Measurements from ENCODE around the gene TPCN1.

Gene TPCN1

DNA sequence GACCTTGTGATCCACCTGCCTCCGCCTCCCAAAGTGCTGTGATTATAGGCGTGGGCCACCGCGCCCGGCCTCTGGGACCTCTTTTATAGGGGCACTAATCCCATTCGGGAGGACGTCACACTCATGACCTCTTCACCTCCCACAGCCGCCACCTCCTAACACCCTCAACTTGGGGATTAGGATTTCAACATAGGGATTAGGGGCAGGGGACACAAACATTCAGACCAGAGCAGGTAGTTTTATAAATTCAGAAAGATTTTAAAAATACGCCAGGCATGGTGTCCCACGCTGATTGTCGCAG, 49.4 kb downstream of the TPCN1 start:
- TF ChIP-seq, protein P1, sequence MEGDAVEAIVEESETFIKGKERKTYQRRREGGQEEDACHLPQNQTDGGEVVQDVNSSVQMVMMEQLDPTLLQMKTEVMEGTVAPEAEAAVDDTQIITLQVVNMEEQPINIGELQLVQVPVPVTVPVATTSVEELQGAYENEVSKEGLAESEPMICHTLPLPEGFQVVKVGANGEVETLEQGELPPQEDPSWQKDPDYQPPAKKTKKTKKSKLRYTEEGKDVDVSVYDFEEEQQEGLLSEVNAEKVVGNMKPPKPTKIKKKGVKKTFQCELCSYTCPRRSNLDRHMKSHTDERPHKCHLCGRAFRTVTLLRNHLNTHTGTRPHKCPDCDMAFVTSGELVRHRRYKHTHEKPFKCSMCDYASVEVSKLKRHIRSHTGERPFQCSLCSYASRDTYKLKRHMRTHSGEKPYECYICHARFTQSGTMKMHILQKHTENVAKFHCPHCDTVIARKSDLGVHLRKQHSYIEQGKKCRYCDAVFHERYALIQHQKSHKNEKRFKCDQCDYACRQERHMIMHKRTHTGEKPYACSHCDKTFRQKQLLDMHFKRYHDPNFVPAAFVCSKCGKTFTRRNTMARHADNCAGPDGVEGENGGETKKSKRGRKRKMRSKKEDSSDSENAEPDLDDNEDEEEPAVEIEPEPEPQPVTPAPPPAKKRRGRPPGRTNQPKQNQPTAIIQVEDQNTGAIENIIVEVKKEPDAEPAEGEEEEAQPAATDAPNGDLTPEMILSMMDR (IDR thresholded peaks at IDR 0.05; ENCODE audit: extremely low read depth, insufficient read depth, missing control alignments) = no peak
- in situ Hi-C loops (cut with MboI; ENCODE audit: low pct_unique_long_range_greater_than_20kb, low sequenced_read_pairs, unreplicated experiment) = no loop called here
- DNase-seq (ENCODE audit: low spot score) = no peak

DNA sequence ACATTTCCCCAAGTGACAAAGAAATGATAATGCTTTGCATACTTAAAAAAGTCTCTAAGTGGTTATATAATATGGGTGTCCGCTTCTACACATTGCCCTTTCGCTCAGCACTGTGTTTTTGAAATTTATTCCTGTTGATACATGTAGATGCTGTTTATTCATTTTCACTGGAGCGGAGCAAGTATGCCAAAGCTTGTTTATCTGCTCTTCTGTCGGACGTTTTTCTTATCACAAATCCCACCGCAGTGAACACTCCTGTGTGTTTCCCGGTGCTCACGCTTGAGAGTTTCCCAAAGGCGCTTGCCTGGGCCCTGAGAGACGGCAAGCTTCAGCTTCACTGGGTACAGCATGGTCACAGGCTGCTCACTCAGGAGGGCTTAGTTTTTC, 50.2 kb downstream of the TPCN1 start:
- in situ Hi-C loops (cut with MboI; ENCODE audit: low pct_unique_long_range_greater_than_20kb, low sequenced_read_pairs, unreplicated experiment) = no loop called here
- TF ChIP-seq, protein P1 (IDR thresholded peaks at IDR 0.05; ENCODE audit: extremely low read depth, insufficient read depth, missing control alignments) = no peak
- no peak for DNase-seq (ENCODE audit: low spot score)

DNA sequence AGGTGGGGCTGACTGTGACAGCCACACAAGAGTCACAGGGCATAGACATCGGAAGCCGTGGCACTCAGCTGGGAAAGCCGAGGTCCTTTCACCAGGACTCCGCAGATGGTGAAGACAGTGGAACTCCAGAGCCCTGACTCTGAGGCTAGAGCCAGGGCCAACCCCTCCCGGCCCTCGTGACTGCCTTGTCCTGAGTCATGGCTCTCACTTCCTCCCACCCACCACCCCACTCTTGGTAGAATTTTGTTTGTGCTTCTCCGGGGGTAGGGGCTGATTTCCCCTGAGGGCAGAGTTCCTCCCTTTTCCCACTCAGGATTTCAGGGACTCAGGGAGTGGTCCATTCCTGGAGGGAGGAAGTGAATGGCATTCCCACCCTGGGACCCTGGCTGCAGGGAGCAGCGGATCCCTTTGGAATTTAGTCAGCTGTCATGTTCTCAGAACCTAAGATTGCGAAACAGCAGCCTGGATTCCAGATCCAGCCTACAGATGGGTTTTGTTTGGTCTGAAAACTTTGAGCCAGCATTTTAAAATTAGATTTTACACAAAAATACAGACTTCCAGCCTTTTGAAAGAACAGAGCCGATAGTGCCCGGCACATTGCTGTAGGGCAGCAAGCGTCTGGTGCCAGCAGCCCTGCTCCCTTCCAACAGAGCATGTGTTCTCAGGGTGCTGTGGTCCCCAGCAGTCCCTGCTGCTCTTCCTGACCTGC, 50.7 kb downstream of the TPCN1 start:
- in situ Hi-C loops (cut with MboI; ENCODE audit: low pct_unique_long_range_greater_than_20kb, low sequenced_read_pairs, unreplicated experiment) = no loop called here
- TF ChIP-seq, protein P1 (IDR thresholded peaks at IDR 0.05; ENCODE audit: extremely low read depth, insufficient read depth, missing control alignments) = no peak
- DNase-seq (ENCODE audit: low spot score) = no peak

DNA sequence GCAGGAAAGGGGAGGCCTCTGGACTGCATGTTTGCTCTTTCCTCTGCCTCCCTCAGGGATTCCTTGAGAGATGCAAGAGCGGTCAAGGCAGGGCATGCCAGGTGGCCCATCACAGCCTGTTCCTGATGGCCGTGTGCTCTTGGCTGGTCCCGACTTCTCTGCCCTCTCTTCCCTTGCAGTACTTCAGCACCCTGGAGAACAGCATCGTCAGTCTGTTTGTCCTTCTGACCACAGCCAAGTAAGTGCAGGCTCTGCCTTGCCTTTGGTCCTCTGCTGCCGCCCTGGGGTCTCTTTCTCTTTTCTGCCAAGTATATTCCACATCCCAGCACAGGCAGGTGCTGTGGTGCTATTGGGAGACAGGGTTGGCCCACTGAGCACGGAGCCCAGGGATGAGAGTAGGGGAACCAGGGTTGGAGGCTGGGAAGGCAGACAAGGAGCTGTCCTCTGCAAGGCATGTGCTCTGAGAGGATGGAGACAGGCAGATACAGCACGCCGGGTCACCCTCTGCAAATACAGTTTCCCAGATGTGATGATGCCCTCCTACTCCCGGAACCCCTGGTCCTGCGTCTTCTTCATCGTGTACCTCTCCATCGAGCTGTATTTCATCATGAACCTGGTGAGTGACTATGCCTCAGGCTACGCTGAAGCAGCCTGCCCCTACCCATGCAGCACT, 51.9 kb downstream of the TPCN1 start:
- no peak for DNase-seq (ENCODE audit: low spot score)
- TF ChIP-seq, protein P1 (IDR thresholded peaks at IDR 0.05; ENCODE audit: extremely low read depth, insufficient read depth, missing control alignments) = no peak
- in situ Hi-C loops (cut with MboI; ENCODE audit: low pct_unique_long_range_greater_than_20kb, low sequenced_read_pairs, unreplicated experiment) = no loop called here

DNA sequence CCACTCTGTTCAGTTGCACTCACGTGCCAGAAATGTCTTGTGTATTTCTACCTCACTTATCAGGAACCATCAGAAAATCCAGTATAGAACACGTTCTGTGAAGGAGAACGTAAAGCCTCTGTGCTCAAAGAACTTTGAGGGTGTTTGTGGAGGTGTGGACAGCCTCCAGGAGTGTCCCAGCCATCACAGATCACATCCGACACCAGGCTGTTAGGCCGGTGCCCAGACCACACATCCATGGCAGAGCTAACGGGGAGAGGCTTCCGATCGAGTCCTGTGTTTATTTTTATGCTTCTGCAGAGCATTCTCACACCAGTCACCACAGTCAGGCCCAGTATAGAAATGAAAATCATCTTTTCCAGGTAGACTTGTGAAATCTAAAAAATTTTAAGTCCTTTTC, 53.6 kb downstream of the TPCN1 start:
- TF ChIP-seq, protein P1 (IDR thresholded peaks at IDR 0.05; ENCODE audit: extremely low read depth, insufficient read depth, missing control alignments) = no peak
- in situ Hi-C loops (cut with MboI; ENCODE audit: low pct_unique_long_range_greater_than_20kb, low sequenced_read_pairs, unreplicated experiment) = no loop called here
- no peak for DNase-seq (ENCODE audit: low spot score)

DNA sequence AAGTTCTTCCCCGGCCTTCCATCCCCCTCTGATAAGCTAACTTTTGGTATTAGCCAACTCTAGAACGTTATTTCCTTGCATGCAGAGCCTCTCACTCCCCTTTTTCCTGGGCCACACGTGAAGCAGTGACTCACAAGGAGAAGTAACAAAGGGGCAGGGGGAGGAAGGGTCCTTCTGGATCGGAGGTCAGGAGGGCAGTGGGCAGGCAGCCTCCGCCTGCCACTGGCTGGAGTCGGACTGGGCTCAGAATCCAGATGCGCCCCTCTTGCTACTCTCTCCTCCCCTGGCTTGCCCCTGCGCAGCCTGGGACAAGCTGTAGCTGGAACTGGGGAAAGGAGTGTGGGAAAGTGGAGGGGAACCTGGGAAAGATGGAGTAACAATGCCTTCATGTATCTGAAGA, 55.0 kb downstream of the TPCN1 start:
- in situ Hi-C loops (cut with MboI; ENCODE audit: low pct_unique_long_range_greater_than_20kb, low sequenced_read_pairs, unreplicated experiment) = no loop called here
- TF ChIP-seq, protein P1 (IDR thresholded peaks at IDR 0.05; ENCODE audit: extremely low read depth, insufficient read depth, missing control alignments) = no peak
- DNase-seq (ENCODE audit: low spot score) = no peak
